GM06990 (cell line): Measurements from ENCODE around the gene ATG14.

Experiments
- DNase-seq: peaks from one replicate; pipeline ENCODE4 v3.0.0-alpha.2; 2011; ENCODE audit not compliant: insufficient read length; ENCODE audit errors: extremely low read depth
- H3K27me3 ChIP-seq: replicated peaks from 2 replicates; pipeline ENCODE4 v1.6.0; 2011; ENCODE audit warnings: low read length; ENCODE audit not compliant: control insufficient read depth, insufficient read depth
- H3K36me3 ChIP-seq: 2 replicates; pipeline ENCODE4 v1.5.1; 2011; ENCODE audit warnings: low read length; ENCODE audit not compliant: control insufficient read depth, insufficient read depth
- H3K4me3 ChIP-seq: replicated peaks from 2 replicates; pipeline ENCODE4 v1.5.1; 2011; ENCODE audit warnings: low read depth, mild to moderate bottlenecking, control low read depth, low read length
- TF ChIP-seq, protein P1 (sequence below): IDR thresholded peaks from 2 replicates; pipeline ENCODE4 v1.5.1; 2011; ENCODE audit warnings: low read length, control low read depth, mild to moderate bottlenecking, inconsistent platforms; ENCODE audit not compliant: insufficient read depth, poor library complexity, severe bottlenecking

Gene ATG14

DNA sequence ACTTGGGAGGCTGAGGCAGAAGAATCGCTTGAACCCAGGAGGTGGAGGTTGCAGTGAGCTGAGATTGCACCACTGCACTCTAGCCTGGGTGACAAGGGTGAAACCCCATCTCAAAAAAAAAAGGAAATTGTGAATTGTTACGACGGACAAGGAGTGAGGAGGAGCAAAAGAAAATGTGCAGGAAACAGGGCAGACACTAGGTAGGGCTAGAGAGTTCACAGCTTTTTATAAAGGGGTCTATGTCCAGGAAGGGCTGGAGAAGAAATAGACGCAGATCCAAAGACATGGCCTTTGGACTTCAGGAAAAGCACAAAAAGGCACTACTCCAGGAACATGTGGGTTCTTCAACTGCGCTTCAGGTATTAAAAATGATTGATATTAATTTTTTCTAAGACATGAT is 34.4 kb downstream of the ATG14 start:
- H3K4me3 ChIP-seq: no peak overlapping the region
- TF ChIP-seq, protein P1, sequence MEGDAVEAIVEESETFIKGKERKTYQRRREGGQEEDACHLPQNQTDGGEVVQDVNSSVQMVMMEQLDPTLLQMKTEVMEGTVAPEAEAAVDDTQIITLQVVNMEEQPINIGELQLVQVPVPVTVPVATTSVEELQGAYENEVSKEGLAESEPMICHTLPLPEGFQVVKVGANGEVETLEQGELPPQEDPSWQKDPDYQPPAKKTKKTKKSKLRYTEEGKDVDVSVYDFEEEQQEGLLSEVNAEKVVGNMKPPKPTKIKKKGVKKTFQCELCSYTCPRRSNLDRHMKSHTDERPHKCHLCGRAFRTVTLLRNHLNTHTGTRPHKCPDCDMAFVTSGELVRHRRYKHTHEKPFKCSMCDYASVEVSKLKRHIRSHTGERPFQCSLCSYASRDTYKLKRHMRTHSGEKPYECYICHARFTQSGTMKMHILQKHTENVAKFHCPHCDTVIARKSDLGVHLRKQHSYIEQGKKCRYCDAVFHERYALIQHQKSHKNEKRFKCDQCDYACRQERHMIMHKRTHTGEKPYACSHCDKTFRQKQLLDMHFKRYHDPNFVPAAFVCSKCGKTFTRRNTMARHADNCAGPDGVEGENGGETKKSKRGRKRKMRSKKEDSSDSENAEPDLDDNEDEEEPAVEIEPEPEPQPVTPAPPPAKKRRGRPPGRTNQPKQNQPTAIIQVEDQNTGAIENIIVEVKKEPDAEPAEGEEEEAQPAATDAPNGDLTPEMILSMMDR: no peak
- H3K36me3 ChIP-seq: peaks cover 2% of the 10 kb centered on the region
- no peaks in the 10 kb centered on the region for H3K27me3 ChIP-seq
- DNase-seq: no peak

DNA sequence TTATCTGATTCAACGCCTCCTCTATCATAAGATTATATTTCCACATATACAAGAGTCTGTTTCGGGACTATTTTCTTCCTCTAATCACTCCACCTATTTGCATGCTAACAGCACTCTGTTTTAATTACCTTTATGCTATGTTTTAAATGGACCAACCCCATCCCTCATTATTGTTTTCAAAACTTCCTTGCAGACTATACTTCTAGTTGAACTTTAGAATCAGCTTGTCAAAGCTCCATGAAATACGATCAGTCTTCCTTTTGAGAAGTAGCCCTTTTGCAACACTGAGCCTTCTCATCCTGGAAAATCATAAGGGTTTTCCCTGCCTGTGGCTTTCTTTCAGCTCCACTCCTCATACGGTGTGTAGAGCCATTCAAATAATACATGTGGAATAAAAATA is 36.9 kb downstream of the ATG14 start:
- H3K27me3 ChIP-seq: no peaks in the 10 kb centered on the region
- H3K36me3 ChIP-seq: no peaks in the 10 kb centered on the region; the same call in none of the 2 replicates
- TF ChIP-seq, protein P1: no peak
- no peak overlapping the region for H3K4me3 ChIP-seq
- DNase-seq: no peak

DNA sequence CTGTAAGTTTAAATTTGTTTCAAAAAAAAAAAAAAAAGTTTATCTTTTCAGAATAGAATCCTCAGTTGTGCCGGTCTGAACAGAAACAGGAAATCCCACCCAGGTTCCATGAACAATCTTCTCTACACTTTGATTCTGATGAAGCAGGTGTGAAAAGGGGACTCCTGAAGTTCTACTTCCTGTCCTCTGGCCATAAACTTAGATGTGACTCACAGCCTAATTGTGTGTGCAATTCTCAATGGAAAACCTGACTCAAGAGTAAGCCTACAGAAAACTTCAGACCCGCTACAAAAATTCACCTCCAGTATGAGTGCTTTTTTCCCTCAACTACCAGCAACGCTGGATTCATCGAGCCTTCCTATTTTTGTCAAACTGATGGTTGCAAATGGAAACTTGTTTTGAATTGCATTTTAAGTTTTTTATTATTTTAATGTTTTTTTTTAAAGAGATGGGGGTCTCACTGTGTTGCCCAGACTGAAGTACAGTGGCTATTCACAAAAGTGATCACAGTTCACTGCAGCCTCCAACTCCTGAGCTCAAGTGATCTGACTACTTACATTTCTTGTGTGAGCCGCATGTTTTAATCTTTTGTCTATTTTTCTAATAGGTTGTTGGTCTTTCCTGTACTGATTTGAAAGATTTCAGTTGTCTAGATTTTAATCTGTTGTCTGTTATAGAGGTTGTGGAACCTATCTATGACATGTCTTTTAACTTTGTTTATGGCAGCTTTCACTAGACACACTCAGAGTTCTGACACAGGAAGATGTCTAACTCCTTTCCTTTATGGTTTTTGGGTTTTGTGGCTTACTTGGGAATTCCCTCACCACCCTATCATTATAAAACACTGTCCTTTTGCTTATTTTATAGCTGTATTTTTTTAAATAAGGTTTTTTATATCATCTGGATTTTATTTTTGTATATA is 37.6 kb downstream of the ATG14 start:
- Histone ChIP-seq H3K27me3 (no peaks in the 10 kb centered on the region), H3K4me3 (no peak overlapping the region), H3K36me3 (peaks cover 2% of the 10 kb centered on the region)
- TF ChIP-seq, protein P1: no peak
- DNase-seq: no peak

DNA sequence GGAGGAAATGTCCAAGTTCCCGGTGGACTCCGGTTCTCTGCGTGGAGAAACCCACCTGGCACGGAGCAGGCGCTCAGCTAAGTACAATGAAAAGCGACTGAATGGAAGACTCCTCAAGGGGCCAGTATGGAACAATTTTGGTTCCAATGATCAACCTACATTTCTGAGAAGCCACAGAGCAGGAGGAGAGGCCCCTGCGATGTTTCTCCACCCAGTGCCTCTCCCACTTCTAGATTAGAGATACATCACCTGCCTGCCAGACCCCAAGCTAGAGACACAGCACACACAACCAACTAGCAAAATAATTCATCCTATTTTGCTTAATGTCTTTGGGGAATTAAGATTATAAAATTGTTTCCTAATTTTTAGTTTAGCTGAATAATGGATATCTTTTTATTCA is 38.8 kb downstream of the ATG14 start:
- Histone ChIP-seq H3K4me3 (no peak overlapping the region), H3K36me3 (peaks cover 4% of the 10 kb centered on the region), H3K27me3 (no peaks in the 10 kb centered on the region)
- DNase-seq: no peak
- TF ChIP-seq, protein P1: no peak

DNA sequence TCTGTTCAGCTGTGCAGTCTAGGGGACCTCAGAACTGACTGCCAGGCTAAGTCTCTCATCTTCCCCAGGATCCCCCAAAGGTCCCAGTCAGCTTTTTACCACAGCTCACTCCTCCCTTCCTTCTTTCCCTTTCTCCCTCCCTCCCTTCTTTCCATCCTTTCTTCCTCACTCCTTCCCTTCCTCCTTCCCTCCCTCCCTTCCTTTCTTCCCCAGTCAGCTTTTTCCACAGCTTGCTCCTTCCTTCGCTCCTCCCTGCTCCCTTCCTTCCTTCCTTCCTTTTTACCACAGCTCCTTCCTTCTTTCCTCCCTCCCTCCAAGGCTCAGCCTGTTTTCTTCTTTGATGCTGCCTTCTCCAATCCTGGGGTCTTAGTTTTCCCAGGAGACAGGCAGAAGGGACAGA is 39.2 kb downstream of the ATG14 start:
- no peak overlapping the region for H3K4me3 ChIP-seq
- no peak for DNase-seq
- TF ChIP-seq, protein P1: no peak
- no peaks in the 10 kb centered on the region for H3K27me3 ChIP-seq
- H3K36me3 ChIP-seq: peaks cover 4% of the 10 kb centered on the region
